HG02943 (cell line): ENCODE data around the gene VPS8.
"Not testable (repeated sequence)": the region's sequence is repeated elsewhere in the genome, so short reads cannot be mapped to it uniquely, and the experiment has no call there.

Source experiments
- ATAC-seq: cut with Tn5 transposase; IDR thresholded peaks from one replicate; pipeline ENCODE4 v1.9.1; 2021; ENCODE audit warnings: mild to moderate bottlenecking, low read depth, moderate library complexity; ENCODE audit not compliant: unreplicated experiment

VPS8 gene

DNA sequence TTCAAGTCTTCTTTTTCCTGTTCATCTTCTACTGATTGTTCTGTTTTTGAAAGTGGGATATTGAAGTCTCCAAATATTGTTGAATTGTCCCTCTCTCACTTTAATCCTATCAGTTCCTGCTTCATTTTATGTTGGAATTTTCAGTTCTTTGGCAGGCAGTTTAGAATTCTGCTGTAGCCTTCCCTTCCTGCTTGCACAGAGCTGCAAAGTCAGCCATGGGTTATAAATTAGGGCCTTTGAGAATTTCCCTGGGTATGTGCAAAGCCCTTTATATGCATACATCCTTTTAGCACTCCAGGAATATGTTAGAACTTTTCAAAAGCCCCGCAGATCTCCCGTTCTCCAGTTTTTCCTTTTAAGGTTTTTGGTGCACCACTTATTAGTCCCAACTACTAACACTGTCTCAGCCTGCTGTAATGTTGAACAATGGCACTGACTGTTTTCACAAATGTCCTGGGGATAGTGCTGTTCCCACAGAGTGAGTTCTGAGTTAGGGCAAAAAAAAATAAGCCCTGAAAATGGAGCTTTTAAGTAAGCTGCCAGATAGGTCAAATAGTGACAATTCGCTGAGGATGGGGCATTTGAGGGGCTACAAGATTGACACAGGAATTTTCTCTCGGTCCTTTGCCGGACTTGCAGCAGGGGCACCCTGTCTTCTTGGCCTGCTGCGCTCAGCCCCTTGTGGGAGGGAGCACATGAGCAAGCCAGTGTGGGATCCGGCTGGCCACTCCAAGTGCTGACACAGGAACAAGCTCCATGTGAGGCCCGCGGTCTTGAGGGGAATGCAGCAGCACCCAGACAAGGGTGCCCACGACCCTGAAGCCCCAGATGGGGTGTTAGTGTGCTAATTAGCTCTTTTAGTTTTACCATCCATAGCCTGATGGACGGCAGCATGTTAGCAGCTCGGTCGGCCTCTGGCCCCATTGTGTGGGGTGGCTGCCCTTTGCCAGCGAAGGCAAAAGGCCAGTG, 96.0 kb downstream of the VPS8 start:
- no peak for ATAC-seq

DNA sequence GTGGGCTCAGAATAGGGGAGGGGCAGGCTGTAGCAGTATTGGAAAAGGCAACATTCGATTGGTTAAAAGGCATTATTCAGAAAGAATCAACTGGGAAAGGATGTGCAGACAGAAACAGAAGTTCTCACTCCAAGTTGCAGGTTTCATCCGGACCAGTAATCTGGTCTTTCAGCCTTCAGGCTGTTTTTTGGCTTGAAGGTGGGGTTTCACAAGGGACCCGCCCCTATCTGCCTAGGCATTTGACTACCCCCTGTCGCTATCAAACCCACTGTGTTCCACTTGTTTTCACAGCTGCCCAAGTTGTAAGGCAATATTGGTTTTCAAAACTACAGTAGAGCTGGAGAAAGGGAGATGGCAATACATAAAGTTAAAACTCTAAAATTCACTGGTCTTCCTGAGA, 96.9 kb downstream of the VPS8 start:
- ATAC-seq = no peak

DNA sequence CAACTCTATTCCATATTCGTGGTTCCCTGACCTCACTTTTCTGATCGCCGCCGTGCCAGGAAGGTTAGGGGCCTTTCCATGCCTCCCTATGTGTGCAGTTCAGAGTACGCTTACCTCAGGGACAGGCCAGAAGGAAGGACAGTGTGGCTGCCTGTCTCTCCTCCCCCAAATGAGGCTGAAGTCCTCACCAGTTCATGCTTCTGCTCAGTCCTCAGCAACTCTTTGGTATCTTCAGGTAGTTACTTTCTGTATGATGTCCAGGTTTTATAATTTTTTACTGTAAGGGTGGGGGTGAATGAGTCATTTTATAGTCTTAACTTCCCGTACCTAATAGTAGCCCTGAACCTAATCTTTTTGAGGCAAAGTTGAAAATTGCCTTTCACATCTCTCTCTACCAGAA, 98.7 kb downstream of the VPS8 start:
- ATAC-seq = no peak

DNA sequence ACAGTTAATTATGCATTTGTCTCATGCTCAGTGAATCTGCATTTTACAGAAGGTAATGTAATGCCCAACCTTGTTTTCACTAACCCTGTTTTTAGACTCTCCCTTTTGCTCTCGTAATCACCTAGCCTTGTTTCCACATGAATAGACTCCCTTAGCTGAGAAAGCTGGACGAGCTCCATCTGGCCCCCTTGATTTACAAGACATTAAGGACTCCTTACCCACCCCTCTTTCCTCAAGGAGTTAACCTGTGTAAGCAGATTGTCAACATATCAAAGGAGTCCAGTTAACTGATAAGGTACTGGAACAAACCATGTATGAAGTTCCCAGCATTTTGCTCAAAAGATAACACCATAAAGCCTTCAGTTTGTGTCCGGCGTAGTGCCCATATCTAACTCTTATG, 99.6 kb downstream of the VPS8 start:
- no peak for ATAC-seq

DNA sequence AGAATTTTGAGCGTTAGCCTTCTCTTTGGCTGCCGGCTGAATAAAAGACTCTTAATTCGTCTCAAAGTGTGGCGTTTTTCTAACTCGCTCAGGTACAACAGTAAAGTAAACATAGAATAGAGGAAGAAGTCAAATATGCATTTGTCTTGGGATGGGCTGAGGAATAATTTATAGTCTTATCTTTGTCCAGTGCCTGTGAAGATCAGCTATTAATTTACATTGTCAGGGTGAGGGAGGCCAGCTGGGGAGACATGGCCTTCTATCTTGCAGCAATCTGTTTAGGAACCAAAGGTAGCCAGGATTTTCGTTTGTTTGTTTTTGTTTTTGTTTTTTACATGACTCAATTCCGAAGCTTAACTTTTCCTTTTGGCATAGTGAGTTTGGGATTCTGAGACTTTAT, 100.2 kb downstream of the VPS8 start:
- ATAC-seq = no peak

DNA sequence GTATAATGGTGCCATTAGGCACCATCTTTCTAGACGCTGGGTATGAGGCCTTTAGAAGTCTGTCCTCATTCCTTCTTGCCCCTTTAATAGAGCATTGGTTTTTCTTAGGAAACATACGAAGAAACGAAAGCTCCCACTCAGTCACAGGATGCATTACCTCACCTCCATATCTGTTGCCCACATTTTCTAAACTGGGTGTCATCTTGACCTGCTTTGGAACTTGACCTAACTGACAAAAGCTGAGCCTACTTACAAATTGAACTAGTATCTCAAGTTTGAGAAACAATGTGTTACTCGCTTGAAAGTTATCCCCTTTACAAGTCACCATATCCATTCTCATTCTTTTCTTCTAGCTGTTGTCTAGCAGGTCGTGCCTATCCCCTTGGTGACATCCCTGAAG, 102.7 kb downstream of the VPS8 start:
- no peak for ATAC-seq

DNA sequence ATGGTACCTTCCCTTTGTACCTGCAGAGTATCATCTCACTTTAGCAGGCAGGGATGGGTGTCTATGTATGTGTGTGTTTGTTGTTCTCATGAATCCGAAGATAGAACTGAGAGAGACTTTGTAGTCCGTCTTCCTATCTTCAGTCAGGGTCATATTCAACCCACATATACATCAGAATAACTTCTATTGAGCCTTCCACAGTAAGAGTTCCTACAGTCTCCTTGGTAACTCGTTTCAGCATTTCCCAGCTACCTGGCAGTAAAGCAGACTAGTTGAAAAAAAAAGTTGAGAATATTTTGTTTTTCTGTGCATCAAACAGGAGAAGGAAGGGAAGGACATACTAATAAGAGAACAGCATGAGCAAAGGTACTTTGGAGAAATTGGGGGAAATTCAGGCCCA, 106.8 kb downstream of the VPS8 start:
- no peak for ATAC-seq

DNA sequence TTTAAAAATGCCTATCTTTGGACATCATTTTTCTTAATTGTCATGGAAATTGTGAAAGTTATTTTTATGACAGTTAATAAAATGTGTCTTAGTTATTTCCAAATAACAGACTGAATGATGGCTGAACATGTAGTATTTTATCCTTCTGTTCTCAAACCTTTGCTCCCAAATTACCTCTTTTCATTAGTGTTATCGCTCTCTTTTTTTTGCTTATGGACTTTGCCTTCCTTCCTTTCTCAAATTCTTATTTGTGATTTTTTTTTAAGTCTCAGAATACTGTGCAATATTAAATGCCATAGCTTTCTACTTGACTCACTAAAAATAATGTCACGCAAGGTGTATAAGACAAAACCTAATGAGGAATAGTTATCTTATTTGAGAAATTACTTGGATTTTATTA, 107.7 kb downstream of the VPS8 start:
- no peak for ATAC-seq

DNA sequence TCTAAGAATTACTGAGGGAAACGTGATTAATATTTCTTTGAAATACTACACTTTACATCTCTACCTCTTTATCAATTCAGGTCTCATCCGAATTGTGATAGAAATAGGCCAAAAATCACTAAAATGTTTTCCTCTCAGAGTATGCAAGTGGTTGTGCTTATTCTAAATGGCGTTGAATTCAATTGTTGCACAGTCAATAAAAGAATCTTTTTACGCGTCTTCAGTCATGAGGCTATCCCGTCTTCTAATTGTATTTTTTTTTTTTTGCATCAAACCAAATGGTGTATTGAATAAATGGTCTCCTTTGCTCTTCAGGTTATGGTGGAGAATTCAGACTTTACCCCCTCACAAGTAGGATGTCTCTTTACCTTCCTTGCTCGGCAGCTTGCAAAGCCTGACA, 112.6 kb downstream of the VPS8 start:
- ATAC-seq = no peak

DNA sequence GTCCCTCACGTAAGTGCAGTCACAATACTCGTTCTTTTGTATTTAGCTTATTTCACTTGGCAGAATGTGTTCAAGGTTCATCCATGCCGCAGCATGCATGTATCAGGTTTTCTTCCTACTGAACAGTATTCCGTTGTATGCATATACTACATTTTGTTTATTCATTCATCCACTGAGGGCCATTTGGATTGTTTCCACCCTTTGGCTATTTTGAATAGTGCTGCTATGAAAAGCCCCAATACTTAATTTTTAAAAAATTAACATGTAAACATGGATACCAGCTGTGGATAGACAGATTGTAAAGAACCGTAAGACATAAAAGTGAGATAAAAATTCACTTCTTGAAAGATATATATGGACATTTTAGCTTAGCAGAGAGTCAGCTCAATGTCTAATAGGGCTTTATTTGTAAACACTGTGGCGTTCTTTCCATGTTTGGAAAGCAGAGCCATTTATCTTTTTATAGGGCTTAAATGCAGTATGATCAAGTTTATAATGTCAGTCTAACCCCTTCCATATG, 115.9 kb downstream of the VPS8 start:
- no peak for ATAC-seq

DNA sequence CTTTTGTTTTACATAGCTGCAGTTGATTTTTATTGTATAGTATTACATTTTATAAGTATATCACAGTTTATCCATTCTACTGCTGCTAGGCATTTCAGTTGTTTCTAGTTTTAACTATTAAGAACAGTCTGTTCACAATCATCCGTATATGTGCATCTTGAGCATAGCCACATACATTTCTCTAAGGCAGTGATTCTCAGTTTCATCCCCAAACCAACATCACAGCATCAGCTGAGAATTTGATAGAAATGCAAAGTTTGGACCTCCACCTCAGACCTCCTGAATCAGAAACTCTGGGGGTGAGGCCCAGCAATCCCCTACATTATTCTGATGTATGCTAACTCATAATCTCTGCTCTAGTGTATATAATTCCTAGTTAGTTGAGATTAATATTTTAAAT, 120.8 kb downstream of the VPS8 start:
- ATAC-seq = no peak

DNA sequence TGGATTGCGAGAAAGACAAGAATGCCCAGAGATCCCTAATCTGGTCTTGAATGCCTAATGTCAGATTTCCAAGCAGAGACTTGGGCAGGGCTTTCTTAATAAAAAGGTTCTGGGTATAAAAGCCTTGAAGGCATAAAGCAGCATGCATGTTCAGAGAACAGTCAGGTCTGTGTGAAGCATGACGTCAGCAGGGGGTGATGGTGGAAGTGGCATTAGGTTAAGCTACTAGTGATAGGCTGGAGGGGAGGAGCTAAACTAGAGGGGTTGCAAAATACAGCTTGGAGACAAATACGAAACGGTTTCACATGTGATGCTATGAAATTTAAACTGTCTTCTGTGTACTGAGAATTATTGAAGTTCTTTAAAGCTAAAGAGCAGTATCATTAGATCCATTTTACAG, 125.6 kb downstream of the VPS8 start:
- no peak for ATAC-seq

DNA sequence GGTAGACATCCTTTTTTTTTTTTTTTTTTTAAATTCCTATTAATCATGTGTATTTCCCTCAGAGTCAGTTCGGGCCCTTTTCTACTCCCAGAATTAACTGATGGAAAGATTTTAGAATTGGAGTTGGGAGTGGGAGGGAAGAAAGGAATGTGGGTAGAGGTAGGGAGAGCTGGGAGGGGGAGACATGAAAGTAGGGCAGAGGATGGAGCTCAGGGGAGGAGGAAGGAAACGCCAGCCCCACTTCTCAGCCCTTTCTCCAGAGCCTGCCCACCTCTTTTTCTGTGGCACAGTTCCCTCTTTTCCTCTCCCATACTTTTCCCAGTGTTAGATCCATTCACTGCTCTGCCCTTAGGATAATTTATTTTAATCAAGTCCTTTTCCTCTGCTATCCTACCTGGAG, 129.4 kb downstream of the VPS8 start:
- ATAC-seq = no peak

DNA sequence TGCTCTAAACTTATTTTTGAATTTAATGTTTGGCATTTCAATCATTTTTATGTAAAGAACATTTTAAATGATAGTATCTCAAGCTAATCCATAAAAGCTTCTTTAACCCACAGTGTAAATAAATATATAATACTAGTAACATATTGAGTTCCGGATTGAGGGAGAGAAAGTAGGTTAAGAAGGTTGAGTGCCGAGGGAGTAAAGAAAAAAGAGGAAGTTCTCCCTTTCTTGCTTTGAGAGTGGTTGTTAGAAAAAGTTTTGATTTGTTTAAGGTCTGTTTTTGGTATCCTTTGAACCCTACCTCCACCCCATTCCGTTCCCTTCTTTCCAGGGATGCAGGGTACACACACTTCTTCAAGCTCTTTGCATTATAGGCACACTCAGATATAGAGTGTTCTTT, 130.8 kb downstream of the VPS8 start:
- ATAC-seq = no peak

DNA sequence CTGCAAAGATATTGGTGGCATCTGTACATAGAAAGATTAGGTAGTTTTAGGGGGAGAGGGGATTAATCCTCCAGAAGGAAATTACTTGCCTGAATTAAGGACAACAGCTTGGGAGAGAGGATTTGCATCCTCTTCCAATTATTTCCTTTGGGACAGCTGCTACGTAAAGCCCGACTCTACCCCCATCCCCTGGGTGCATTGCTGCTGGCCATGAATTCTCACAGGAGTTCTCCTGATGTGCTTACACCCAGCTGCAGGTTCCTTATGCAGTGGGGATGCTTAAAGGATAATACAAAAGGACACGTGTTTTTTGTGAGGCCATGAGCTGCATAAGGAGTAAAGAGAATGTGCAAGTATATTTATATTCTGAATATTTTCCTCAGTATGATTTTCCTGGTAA, 132.3 kb downstream of the VPS8 start:
- no peak for ATAC-seq

DNA sequence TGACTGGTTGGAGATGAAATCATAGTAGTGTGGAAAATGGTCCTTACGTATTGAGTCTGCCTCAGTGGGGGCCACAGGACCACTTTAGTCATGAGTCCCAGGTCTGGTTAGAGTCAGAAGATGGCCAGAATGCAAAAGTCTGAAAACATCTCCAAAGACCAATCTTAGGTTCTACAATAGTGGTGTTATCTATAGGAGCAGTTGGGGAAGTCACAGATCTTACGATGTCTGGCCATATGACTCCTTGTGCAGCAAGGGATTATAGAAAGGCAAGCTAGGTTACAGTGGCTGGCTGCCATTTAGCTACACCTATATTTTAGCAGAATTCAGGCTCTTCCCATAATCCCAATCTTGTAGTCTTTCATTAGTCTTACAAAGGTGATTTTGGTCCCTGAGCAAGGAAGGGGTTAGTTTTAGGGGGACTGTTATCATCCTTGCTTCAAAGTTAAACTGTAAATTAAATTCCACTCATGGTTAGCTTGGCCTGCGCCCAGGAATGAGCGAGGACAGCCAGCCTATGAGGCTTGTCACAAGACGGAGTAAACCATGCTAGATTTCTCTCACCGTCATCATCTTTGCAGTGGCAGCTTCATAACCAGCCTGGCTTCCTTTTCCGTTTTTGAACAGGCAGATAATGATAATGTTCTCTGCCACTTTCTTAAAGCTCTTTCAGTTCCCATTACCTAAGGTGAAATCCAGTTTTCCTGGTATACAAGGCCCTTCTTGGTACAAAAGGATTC, 134.1 kb downstream of the VPS8 start:
- ATAC-seq = no peak

DNA sequence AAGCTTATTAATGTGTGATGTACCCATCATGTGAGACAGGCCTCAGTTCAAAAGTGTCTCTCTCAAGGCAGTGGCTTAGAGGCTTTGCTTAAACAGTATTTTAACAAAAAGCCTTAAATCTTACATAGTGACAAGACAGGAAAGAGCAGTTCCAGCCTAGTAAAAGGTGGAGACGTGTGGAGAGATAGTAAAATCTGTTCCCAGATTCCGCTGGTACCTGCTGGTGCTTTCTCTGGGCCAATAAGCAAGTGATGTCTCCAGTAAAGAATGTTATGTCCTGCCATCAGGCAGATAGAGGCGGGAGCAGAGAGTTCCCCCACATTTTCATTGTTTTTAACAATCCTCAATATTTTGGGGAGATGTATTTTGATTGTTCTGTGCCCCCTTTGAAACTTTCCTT, 135.0 kb downstream of the VPS8 start:
- no peak for ATAC-seq

DNA sequence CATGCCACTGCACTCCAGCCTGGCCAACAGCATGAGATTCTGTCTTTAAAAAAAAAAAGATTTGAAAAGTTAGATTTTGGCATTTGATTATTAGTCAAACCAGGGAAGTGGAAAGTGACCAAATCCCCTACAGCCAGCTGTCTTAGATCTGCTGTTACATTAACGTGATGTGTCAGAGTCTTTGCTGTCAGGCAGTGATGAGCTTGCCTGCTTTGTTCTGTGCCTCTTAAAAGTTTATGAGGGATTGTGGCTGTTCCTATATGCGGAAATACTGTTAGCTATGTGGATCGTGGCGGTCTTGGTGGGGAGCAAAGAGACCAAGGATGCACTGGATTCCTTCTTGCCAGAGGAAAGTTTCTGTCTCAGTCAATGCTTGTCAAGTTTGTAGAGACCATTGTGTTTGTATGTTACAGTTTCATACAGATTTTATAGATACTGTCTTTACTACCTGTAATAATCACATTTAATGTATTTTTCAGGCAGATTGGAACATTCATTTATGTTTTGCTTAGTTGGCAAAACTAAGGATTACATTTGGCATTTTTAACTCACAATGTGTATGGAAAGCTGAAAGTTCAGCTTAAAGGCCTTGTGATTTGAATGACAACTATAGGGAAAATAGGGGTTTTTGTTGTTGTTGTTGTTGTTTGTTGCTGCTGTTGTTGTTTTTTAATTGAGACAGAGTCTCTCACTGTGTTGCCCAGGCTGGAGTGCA, 137.4 kb downstream of the VPS8 start:
- no peak for ATAC-seq

DNA sequence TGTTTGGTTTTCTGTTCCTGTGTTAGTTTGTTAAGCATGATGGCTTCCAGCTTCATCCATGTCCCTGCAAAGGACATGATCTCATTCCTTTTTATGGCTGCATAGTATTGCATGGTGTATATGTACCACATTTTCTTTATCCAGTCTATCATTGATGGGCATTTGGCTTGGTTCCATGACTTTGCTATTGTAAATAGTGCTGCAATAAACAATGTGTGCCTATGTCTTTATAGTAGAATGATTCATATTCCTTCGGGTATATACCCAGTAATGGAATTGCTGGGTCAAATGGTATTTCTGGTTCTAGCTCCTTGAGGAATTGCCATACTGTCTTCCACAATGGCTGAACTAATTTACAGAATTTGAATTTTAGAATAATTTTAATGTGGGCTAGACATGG, 138.8 kb downstream of the VPS8 start:
- ATAC-seq = not testable (repeated sequence)

DNA sequence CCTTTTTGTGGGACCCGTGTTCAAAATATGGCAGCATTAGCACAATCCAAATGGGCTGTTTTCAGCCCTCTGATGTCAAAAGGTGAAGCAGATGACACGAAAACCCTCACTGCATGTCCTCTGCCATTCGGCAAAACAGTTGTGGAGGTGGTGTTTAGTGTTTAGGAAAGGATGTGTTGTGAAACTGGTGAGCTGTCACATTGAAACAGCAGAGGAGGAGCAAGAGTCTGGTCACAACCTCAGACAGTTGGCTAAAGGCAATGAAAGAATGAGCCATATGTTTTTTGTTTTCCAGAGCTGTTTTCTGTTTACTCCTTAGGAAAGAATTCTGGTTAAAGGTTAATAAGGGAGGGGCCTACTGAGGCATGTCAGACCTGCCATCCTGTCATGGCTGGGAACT, 140.7 kb downstream of the VPS8 start:
- ATAC-seq = no peak

DNA sequence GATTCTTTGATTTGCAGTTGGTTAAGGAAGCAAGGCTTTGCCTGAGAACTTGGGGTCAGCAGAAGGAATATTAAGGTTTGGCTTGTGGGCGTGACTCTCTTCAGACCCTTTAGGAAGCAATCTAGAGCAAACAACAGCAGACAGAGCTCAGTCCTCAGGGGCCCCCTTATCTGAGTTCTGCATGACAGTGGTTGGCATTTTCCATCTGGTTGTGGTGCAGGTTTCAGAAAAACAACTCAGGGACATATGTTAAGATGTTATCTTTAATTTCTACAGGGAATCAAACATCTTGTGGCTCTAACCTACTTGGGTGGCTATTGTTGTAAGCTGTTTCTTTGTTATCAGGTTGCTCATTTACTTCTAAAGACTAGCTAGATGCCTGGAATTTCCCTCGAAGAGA, 141.4 kb downstream of the VPS8 start:
- ATAC-seq = no peak
